HG03460 (cell line): ENCODE data around the gene KLF11.
"Not testable (repeated sequence)": the region's sequence is repeated elsewhere in the genome, so short reads cannot be mapped to it uniquely, and the experiment has no call there.

Experiments
- ATAC-seq: cut with Tn5 transposase; IDR thresholded peaks from one replicate; pipeline ENCODE4 v1.9.1; 2021; ENCODE audit not compliant: unreplicated experiment

Gene KLF11

DNA sequence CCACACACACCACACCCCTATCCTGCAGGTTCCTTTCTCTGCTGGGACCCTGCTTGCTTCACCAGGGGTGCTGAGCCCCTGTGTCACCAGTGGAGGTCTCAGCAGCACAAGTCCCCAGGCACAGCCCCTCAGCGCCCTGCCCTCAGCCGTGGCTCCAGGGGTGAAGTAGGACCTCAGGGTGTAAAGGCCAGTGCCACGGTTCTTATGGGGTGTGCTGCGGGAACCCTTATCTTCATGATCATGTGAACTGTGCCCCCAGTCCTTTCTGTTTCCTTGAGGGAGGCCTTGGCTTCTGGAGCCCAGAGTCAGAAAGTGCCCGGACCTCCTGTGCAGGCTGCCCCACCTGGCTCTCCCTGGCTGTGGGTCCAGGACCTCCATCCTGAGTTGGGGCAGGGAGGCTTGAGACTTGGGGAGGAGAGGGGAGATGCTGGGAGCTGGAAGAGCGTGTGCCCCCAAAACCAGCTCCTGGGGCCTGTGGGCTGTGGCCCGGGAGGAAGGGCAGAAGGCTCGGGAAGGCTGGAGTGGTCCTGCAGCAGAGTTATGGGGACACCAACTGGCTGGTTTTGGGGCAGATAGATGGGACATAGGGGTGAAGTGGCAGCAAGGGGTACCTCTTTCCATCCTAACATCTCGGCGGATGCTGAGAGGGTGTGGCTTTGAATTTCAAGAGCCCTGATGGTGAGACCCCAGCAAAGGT lies 20.2 kb upstream of the KLF11 start:
- ATAC-seq = no peak

DNA sequence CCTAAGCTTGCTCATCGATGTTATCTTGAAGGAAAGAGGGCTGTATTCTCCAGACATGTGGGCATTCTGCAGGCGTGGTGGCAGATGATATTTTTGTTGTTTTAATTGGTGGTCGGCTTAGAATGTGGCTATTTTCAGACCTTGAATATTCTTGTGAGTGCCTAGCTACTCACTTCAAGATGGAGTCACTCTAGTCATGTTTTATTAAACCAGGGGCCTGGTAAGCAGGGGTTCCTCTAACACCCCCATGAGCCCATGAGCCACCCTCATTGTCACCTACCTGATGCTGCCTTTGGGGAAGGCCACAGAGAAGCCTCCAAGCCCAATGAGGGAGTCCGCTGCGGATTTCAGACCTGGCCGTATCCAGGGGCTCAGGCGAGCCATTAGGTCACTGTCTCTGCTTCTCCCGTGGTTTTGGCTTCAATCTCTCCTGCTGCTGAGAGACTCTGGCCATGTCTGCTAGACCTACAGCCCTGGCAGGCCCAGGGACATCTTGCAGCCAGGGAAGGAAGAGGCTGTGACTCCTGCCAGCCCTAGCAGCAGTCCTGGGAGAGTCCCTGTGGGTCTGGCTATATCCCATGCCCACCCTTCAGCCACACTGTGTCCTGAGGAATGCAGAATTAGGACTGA lies 16.3 kb upstream of the KLF11 start:
- ATAC-seq = no peak

DNA sequence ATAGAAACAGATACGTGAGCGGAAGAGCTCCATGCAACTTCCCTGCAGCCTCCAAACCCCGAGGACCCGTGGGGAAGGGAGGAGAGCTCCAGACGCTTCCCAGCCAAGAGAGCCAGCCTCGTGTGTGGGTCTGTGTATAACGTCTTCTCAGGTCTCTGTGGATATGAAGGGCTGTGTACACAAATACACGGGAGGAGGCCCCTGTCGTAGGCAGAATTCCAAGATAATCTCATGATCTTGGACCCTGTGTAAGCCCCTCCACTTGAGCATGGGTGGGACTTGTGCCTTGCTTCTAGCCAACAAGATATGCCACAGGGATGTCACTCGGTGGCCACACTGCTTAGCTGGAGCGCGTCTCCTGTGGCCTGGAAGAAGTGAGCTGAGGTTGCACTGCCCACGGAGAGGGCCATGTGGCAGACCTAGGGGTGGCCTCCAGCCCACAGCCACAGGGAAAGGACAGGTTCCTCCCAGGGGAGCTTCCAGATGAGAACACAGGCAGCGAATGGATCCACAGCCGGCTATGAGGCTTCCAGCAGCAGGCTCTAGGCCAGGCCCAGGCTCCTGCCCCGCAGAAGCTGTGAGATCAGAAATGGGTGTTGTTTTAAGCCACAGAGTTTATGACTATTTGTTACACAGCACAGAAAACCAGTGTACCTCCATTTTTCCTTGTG lies 15.6 kb upstream of the KLF11 start:
- ATAC-seq = no peak

DNA sequence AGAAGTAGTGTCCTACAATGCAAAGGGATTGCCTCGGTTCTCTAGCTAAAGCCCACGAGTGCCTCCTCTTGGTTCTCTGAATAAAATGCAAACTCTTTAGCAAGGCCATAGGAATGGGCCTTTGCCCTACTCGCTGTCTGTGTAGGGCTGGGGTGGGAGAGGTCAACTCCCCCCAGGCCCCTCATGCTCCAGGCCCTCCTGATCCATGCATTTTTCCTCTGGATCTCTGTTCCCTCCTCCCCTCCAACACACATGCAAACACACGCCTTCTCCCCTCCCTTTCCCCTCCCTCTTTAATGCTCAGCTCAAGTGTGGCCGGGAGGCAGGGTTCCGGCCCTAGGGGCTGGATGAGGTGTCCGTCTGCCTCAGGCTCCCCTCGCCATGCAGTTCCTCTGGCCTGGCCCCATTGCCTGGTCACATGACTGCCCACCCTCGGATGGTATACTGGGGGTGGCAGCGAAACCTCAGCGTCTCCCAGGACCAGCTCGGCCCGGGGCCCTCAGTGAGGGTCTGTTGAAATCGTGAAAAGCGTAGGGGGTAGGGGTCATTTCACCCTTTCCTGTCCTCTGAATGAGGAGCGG lies 14.9 kb upstream of the KLF11 start:
- no peak for ATAC-seq

DNA sequence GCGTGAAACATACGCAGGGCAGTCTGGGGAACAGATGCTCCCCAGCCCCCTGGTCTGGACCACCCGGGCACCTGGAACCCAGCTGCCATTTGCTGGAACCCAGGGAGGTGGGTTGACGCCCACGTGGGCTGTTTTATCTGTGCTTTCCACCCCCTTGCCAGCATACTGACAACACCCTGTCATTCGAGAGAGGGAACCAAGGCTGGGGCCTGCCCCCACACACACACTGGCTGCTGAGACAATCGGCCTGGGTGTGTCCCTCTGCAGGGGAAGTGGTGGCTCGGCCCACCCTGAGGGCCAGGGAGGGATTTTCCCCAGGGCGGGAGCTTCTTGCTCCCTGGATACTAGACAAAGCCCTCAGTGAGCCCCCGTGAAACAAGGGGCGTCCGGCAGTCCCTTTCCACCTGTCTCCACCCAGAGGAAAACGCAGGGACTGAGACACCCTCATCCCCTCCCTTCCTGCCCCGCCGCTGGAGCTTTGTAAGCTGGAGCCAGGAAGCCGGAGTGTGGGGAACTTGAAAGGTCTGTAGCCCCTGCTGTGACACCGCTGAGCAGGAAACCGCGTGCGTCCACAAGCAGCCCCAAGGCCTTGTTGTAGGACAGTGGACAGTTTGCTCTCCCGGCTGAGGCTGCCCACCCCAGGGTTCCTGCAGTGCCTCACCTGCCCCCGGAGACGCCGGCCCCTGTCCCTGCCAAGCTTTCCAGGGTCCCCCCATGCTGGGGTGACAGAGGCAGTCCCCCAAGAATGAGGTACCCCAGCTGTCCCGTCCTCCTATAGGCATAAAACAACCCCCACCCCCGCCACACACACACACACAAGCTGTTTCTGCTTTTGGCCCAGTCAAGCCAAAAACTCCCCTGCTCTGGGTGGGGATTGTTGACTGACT lies 14.1 kb upstream of the KLF11 start:
- peak; percentile 79 for ATAC-seq

DNA sequence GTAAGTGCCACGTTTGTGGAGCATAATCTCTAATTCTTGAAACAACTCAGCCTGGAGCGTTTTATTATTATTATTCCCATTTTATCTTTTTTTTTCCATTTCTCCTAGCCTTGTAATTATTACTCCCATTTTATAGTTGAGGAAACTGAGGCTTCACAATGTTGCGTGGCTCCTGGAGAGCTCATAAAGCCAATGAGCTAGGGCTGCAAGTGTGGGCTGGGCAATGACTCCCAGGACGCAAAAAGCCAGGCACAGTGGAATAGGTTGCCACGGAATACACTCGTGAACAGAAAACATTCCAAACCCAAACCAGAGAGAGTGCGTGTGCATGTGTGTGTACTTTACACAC lies 13.5 kb upstream of the KLF11 start:
- no peak for ATAC-seq

DNA sequence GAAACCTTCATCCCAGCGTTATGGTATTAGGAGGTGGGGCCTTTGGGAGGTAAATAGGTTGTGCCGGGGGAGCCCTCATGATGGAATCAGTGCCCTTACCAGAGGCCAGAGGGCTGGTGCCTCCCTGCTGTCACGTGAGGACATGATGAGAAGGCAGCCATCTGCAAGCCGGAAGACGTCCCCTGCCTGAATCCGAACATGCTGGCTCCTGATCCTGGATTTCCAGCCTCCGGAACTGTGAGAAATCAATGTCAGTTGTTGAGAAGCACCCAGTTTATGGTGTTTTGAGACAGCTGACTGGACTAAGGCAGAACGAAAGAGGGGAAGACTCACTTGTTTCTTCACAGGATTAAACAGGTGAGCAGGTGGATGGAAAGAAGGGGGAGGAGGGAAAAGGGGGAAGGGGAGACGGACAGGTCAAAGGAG lies 13.0 kb upstream of the KLF11 start:
- ATAC-seq = no peak

DNA sequence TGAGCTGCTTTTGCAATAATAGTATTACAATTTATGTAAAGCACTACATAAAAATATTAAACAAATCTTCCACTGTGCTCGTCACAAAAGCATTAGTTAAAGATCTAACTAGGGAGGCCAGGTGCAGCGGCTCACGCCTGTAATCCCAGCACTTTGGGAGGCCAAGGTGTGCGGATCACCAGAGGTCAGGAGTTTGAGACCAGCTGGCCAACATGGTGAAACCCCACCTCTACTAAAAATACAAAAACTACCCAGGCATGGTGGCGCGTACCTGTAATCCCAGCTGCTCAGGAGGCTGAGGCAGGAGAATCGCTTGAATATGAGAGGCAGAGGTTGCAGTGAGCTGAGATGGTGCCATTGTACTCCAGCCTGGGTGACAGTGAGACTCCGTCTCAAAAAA lies 12.6 kb upstream of the KLF11 start:
- not testable (repeated sequence) for ATAC-seq

DNA sequence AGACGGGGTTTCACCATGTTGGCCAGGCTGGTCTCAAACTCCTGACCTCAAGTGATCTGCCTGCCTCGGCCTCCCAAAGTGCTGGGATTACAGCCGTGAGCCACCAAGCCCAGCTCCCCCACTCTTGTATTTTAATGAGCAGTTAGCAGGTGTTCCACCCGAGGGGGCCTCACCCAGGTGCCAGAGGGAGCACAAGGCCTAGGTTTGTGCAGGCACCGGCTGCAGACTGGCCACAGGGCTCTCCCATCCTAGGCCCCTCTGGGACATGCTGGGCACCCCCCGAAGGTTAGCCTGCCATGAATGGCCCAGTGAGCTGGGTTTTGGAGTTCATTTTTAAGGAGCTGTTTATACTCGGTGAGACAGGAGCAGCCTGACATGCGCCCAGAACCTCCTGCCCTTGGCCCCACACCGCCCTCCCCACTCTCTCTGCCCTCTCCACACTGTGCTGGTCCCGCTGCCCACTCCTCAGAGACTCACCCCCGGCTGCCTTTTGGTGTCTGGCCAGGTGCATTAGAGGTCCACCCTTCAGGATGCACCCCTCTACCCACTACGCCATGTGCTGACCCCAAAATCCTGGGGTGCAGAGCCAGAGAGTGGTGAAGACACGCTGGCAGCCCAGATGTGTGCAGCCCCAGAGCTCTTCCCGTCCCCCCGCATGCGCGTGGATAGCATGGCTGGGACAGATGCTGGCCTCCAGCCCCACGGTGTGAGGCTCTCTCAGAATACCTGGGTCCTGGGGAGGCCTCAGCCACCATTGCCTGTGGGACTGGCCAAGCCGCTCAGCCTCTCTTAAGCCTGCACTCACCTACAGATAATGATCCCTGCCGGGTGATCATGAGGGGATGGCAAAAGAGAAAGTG lies 11.2 kb upstream of the KLF11 start:
- ATAC-seq = no peak

DNA sequence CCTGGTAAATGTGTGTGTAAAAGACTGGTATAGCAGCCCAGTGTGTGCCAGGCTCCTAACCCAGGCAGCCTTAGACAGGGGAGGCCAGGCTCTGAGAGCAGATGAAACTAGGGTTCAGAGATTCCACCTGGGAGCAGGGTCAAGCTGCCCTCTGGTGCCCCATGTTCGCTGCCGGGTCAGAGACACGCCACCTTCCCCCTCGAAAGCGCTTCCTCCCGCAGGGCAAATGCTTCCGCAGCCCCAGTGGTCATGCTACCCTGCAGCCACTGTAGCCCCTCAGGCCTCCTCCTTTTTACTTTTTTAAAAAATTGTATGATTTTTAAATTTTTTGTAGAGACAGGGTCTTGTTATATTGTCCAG lies 10.6 kb upstream of the KLF11 start:
- ATAC-seq = no peak

DNA sequence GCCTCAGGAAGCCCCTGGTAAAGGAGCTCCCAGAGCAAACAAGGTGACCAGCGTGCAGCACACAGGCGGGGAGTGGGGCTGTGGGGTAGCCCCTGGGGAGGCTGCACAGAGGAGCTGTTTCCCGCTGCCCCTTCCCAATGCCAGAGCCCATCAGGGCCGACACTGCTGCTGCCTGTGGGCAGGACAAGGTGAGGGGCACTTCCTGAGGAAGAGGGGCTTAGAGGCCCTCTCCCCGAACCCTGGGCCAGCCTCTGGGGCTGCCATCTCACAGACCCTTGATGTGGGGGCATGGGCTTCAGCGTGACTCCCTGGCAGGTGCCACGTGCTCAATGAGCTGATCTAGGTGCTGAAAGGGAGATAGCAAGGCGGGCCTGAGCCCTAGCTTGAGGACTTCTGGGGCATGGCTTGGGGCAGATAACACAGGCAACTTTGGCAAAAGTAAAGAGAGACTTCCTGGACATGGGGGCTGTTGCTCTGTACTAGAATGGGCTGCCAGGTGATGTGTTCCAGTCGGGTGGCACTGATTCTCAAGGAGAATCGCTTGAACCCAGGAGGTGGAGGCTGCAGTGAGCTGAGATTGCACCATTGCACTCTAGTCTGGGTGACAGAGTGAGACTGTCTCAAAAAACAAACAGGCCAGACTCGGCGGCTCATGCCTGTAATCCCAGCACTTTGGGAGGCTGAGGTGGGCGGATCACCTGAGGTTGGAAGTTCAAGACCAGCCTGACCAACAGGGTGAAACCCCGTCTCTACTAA lies 9.9 kb upstream of the KLF11 start:
- no peak for ATAC-seq

DNA sequence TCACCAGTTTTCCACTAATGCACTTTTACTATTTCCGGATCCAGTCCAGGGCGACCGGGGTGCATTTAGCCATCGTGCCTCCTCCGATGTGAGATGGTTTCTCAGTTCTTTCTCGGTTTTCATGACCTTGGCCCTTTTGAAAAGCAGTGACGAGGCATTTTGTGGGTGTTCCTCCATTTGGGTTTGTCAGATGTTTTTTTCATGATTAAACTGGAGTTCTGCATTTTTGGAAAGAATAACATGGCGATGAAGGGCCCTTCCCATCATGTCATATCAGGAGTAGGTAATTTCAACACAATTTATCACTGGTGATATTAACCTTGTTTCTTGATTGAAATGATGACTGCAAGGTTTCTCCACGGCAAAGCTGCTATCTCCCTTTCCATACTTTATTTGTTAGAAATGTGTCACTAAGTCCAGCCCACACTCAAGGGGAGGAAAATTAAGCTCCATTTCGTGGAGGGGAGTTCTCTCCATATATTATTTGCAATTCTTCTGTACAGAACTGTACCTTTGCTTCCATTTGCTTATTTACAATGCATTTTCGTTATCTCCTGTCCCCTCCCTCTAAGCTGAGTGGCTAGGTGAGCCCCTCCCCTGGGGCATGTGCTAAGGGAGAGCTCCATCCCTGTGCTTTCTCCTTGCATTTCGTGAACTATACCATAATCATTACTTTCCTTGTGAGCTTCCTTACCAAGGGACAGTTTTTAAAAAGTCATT lies 8.9 kb upstream of the KLF11 start:
- no peak for ATAC-seq

DNA sequence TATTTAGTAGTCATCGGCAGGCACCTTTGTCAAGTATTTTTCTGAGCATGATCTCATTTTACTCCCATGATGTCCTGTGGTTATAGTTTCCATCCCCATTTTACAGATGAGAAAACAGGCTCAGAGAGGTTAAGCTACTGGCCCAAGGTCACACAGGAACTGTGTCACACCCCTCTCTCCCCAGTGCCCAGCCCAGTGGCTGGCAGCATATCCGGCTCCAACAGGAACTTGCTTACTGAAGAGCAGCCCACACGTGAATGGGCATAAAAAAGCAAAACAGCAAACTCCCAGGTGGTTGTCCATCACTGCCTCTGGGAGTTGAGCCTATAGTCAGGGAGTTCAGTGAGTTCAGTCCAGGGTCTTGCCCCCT lies 8.3 kb upstream of the KLF11 start:
- no peak for ATAC-seq

DNA sequence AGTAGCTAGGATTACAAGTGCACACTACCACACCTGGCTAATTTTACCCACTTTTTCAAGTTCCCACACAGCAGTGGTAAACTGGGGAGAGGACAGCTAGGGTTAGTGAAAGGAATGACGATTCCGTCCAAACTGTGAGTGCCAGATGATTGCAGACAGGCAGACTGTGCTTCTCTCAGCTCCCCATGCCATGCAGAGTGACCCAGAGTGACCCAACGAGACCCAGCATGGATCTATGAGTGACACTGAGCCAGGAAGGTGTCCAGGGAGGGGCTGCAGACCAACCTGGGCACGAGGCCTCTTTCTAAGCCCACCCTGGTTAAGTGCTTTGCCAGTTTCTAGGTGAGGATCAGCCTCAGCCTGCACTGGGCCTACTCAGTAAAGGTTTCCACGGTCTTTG lies 7.7 kb upstream of the KLF11 start:
- no peak for ATAC-seq

DNA sequence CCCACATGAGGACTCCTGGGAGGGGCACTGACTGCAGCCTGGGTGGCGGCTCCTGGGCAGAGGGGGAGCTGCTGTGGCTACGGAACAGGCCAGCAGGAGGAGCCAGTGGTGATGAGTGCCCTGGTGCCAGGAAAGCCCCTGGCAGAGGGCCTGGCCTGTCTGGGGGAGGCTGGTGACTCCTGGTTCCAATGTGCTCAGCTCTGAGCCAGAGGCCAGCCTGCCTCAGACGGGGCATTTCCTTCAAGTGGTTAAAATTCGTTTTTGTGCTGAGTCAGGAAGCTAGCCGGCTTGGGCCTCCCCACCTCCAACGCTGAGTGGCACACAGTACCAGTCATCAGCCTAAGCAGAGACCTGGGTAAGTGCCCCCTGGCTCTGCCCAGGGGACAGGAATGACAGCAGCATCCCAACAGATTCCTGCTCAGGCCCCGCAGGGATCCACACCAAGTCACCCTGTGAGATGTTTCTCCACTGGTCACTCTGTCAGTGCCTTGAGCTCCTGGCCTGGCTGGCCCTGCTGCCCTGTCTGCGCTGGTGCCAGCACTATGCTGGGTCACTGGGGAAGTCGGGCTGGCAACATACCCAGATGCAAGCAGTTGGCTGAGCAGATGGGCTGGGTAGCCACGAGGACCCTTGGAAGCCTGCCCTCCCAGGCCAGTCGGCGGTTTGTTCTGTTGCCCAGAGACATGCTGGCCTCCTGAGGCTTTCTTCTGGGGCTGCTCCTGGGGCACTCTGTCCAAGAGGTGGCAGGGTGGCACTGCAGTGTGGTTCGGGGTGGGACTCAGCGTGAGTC lies 7.1 kb upstream of the KLF11 start:
- ATAC-seq = no peak

DNA sequence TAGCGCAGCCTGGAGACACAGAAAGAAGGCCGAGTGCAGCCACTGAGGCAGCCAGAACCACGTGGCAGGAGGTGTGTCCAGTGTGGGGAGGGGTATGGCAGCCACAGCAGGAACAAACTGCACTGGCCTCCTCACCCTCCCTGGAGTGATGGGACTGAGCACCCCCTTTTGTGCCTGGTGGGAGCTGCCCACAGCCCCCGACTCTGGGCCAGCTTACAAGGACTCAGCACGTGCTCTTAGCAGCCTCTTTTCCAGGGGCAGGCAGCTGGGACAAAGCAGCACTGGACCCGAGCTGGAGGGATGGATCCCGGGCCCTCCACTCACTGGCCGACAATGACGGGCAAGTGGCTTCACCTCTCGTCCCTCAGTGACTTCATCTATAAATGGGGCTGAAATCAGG lies 5.2 kb upstream of the KLF11 start:
- no peak for ATAC-seq

DNA sequence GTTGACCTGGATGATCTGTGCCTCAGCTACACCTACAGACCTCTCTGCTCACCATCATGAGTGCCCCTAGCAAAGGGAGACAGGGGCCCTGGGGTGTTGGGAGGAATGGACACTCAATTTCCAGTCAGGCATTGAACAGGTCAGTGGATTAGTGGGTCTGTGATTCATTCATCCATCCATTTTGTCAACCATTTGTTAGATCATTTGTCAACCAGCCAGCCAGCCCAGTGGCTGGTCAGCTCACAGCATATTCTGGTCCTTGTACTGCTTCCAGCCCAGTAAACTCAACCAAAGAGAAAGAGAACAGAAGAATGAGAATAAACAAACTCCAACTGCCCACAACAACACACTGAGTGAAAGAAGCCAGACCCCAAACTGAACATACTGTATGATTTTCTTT lies 4.6 kb upstream of the KLF11 start:
- ATAC-seq = no peak

DNA sequence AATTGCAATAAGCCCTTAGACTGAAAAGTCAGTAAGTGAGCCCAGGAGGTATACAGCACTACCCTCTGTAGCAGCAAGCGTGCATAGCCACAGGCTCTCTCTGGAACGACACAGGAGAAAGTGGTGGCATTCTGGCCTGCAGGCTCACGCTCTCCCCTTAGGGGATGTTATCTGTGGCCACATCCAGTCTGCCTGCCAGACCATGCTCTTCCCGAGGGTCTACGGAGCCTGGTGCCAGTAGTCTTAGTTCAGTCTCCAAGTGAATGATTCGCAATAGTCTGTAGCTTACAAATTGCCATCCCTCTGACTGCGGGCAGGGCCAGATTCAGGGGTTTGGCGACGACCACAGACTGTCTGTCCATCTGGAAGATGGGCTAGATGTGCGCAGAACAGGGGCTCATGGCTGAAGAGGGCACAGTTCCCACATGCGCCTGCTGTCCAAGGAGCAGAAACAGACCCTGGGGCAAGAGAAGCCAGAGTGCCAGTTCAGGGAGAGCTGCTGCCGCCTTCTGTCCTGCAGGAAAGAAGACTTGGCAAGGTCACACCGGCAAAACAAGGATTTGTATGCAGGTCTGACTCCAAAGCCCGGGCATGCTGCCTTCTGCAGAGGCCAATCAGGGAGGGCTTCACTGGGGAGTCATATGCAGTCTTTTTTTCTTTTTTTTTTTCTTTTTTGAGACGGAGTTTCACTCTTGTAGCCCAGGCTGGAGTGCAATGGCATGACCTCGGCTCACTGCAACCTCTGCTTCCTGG lies 3.5 kb upstream of the KLF11 start:
- no peak for ATAC-seq
